Smooth muscle cell (in vitro differentiated cells): Measurements from ENCODE around the gene TMEM9B. TPM values are rescaled to one million over a fixed set of nuclear protein-coding genes. Genes with fewer than 3 reads are reported as not detected.
A peak's percentile ranks its signal among the peaks of the same experiment; 100 is the strongest.

Source experiments
- DNase-seq: peaks from one replicate; lab custom pipeline; 2025; ENCODE audit not compliant: unreplicated experiment; lab: John Stamatoyannopoulos, UW
- H2AFZ ChIP-seq: fragments of 200-600 bp; sonication (generic); 2 replicates; pipeline ENCODE4 v1.6.0; 2016; ENCODE audit warnings: antibody characterized with exemption, low read depth, mild to moderate bottlenecking
- H3F3A ChIP-seq: fragments of 200-600 bp; sonication (generic); 2 replicates; pipeline ENCODE4 v1.6.0; 2017; ENCODE audit warnings: antibody characterized with exemption, low read depth
- H3K27ac ChIP-seq: fragments of 200-600 bp; sonication (generic); 2 replicates; pipeline ENCODE4 v1.5.1; 2016; ENCODE audit warnings: low read depth, mild to moderate bottlenecking
- H3K27me3 ChIP-seq: fragments of 200-600 bp; sonication (generic); 2 replicates; pipeline ENCODE4 v1.6.1; 2016; ENCODE audit warnings: low read depth, mild to moderate bottlenecking
- H3K36me3 ChIP-seq: fragments of 200-600 bp; sonication (generic); 2 replicates; pipeline ENCODE4 v1.5.1; 2016; ENCODE audit warnings: low read depth
- H3K4me1 ChIP-seq: fragments of 200-600 bp; sonication (generic); 2 replicates; pipeline ENCODE4 v1.5.1; 2016; ENCODE audit warnings: low read depth
- H3K4me2 ChIP-seq: fragments of 200-600 bp; sonication (generic); 2 replicates; pipeline ENCODE4 v1.6.0; 2016; ENCODE audit warnings: mild to moderate bottlenecking
- H3K4me3 ChIP-seq: fragments of 200-600 bp; sonication (generic); 2 replicates; pipeline ENCODE4 v1.5.1; 2016; ENCODE audit warnings: mild to moderate bottlenecking
- H3K79me2 ChIP-seq: fragments of 200-600 bp; sonication (generic); 2 replicates; pipeline ENCODE4 v1.6.0; 2016; ENCODE audit warnings: low read depth, mild to moderate bottlenecking
- H3K9ac ChIP-seq: fragments of 200-600 bp; sonication (generic); 2 replicates; pipeline ENCODE4 v1.6.0; 2016; ENCODE audit warnings: low read depth
- H3K9me3 ChIP-seq: fragments of 200-600 bp; sonication (generic); replicated peaks from 2 replicates; pipeline ENCODE4 v1.5.1; 2016; ENCODE audit warnings: low read depth
- H4K20me1 ChIP-seq: fragments of 200-600 bp; sonication (generic); 2 replicates; pipeline ENCODE4 v1.6.0; 2016; ENCODE audit warnings: low read depth
- WGBS: methylation state at CpG from one replicate; pipeline ENCODE4 v1.1.7; 2016; ENCODE audit warnings: low lambda C conversion rate; 5-methylcytosine and 5-hydroxymethylcytosine counted together
- polyA plus RNA-seq: library from polyadenylated mRNA; unstranded; fragments of >200 nt; fragmentation: Nextera tagmentation; extraction: Ambion mirVana; gene quantifications from 2 replicates; pipeline ENCODE4 v1.2.1, GENCODE V29; 2016
- total RNA-seq: library from RNA; depleted of rRNA; stranded (reverse); fragments of >200 nt; gene quantifications from 2 replicates; pipeline ENCODE4 v1.2.3, GENCODE V29; 2014
- TF ChIP-seq, protein P1 (sequence below): fragments of 200-600 bp; sonication (generic); IDR thresholded peaks from 2 replicates; pipeline ENCODE4 v1.5.1; 2017; ENCODE audit warnings: borderline replicate concordance, mild to moderate bottlenecking, antibody characterized with exemption; ENCODE audit not compliant: insufficient read depth, poor library complexity, severe bottlenecking

Gene TMEM9B
- total and polyA plus RNA-seq, 2 experiments from 2014 or later: 35.9 to 39.3 TPM

DNA sequence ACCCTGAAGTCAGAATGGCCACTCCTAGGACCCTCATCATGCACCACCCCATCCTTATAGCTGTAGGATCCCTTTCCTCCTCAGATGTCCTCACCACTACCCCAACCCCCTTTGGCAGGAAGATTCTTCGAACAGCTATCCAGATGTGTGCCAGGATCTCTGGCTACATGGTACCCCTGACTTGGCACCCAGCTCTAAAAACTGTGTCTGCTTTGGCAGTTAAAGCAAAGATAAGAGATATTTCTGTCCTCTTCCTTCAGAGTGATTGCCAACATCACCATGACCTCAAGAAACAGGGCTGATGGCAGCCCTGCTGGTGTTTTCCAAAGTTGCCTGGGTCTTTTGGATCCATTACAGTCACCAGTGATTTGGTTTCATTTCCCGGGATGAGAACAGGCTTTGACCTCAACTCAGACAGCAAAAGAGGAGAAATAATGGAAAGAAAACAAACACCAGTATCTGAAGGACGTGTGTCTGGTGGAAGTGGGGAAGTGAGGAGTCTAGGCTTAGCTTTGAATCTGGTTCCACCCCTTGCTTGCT, 43.8 kb upstream of the TMEM9B start:
- no peak for DNase-seq
- Histone ChIP-seq H3K4me2 (no peak overlapping the region), H3K27ac (no peak overlapping the region), H3F3A (peaks cover 6% of the 10 kb centered on the region), H3K79me2 (no peaks in the 10 kb centered on the region), H3K4me1 (peaks cover 2% of the 10 kb centered on the region), H4K20me1 (no peaks in the 10 kb centered on the region), H3K27me3 (peaks cover 41% of the 10 kb centered on the region), H3K36me3 (no peaks in the 10 kb centered on the region), H3K9ac (no peak overlapping the region), H3K9me3 (no peaks in the 10 kb centered on the region), H2AFZ (no peak overlapping the region), H3K4me3 (no peak overlapping the region)
- TF ChIP-seq, protein P1, sequence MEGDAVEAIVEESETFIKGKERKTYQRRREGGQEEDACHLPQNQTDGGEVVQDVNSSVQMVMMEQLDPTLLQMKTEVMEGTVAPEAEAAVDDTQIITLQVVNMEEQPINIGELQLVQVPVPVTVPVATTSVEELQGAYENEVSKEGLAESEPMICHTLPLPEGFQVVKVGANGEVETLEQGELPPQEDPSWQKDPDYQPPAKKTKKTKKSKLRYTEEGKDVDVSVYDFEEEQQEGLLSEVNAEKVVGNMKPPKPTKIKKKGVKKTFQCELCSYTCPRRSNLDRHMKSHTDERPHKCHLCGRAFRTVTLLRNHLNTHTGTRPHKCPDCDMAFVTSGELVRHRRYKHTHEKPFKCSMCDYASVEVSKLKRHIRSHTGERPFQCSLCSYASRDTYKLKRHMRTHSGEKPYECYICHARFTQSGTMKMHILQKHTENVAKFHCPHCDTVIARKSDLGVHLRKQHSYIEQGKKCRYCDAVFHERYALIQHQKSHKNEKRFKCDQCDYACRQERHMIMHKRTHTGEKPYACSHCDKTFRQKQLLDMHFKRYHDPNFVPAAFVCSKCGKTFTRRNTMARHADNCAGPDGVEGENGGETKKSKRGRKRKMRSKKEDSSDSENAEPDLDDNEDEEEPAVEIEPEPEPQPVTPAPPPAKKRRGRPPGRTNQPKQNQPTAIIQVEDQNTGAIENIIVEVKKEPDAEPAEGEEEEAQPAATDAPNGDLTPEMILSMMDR: no peak
- WGBS: 80% methylated on average over 3 of the region's 3 CpGs

DNA sequence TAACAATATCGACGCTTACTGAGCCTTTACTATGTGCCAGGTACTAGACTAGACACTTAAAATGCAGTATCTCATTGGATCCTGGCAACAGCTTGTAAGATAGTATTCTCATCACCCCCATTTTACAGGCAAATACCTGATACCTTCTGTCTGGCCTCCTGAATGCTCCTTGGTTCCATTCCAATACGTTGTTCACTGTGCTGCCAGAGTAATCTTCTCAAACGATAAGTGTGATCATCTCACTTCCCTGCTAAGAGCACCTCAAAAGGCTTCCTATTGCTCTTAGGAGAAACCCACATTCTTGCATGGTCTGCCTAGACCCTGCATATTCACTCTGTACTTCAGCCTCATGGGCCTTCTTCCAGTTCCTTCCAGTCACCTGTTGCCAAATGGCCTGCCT, 40.8 kb upstream of the TMEM9B start:
- Histone ChIP-seq H3K4me3 (no peak overlapping the region), H3K27ac (no peak overlapping the region), H3K9me3 (no peaks in the 10 kb centered on the region), H3F3A (peaks cover 14% of the 10 kb centered on the region), H3K4me1 (peaks cover 19% of the 10 kb centered on the region), H3K36me3 (no peaks in the 10 kb centered on the region), H3K4me2 (no peak overlapping the region), H2AFZ (no peak overlapping the region), H3K27me3 (peaks cover 41% of the 10 kb centered on the region), H4K20me1 (no peaks in the 10 kb centered on the region), H3K79me2 (no peaks in the 10 kb centered on the region), H3K9ac (no peak overlapping the region)
- DNase-seq: no peak
- TF ChIP-seq, protein P1: no peak
- WGBS: 79% methylated on average over 4 of the region's 4 CpGs

DNA sequence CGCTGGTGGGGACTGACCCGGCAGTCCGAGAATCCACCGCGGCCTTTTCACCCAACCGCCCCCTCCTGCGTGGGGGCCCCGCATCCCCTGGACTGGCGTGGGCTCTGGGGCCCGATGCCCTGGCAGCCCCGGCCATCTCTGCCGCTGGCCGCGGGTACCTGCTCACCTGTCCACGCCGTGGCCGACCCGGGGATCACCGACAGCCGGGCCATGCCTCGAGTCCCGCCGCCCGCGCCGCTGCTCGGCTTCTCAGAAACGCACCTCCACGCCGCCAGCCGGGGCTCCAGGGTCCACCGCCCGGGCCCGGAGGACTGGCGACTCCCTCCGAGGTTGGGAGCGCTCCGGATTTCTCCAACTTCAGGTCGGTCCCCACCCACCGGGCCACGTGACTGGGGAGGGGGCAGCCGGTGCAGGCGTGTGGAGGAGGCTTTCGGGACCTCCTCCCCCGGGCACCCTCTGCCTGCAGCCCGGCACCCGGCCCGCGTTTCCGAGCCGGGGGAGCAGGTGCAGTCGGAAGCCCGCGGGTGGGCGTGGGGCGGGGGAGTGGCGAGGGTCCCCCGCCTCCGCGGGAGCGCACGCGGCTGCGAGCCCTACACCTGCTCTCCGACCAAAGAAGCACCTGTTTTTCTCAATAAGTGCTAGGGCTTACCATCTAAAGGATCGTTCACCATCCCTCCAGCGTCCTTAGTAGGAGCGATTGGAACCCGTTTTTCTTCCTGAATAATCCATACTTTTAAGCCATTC, 40.1 kb upstream of the TMEM9B start:
- 7% methylated on average over 67 of the region's 69 CpGs for WGBS
- Histone ChIP-seq H3K4me3 (peak overlapping the region; percentile 46), H3K79me2 (no peaks in the 10 kb centered on the region), H2AFZ (peak overlapping the region; percentile 67), H3K4me1 (peaks cover 19% of the 10 kb centered on the region), H3K9ac (peak overlapping the region; percentile 81), H3K9me3 (no peaks in the 10 kb centered on the region), H3K27me3 (peaks cover 41% of the 10 kb centered on the region), H3K27ac (no peak overlapping the region), H4K20me1 (no peaks in the 10 kb centered on the region), H3K4me2 (peak overlapping the region; percentile 83), H3K36me3 (no peaks in the 10 kb centered on the region), H3F3A (peaks cover 14% of the 10 kb centered on the region)
- no peak for DNase-seq
- TF ChIP-seq, protein P1: no peak
